HUES48 (cell line): ENCODE measurements around the gene GLRX.
"Not testable (repeated sequence)": the region's sequence is repeated elsewhere in the genome, so short reads cannot be mapped to it uniquely, and the experiment has no call there.

Source experiments
- H3K27ac ChIP-seq: one replicate; pipeline ENCODE4 v1.7.0; 2013; ENCODE audit warnings: low read depth, low read length, inconsistent platforms
- H3K27me3 ChIP-seq: 2 replicates; pipeline ENCODE4 v1.6.1; 2013; ENCODE audit warnings: mild to moderate bottlenecking, low read length; ENCODE audit not compliant: control insufficient read depth, insufficient read depth
- H3K36me3 ChIP-seq: 2 replicates; pipeline ENCODE4 v1.6.1; 2013; ENCODE audit warnings: low read length; ENCODE audit not compliant: control insufficient read depth, insufficient read depth
- H3K4me1 ChIP-seq: 2 replicates; pipeline ENCODE4 v1.6.1; 2013; ENCODE audit warnings: mild to moderate bottlenecking, low read length; ENCODE audit not compliant: control insufficient read depth, insufficient read depth
- H3K4me3 ChIP-seq: 2 replicates; pipeline ENCODE4 v1.5.1; 2013; ENCODE audit warnings: mild to moderate bottlenecking, low read depth, low read length
- H3K9ac ChIP-seq: 2 replicates; pipeline ENCODE4 v1.6.1; 2013; ENCODE audit warnings: mild to moderate bottlenecking, low read depth, low read length, moderate library complexity
- H3K9me3 ChIP-seq: 2 replicates; pipeline ENCODE4 v1.6.1; 2013; ENCODE audit warnings: low read length; ENCODE audit not compliant: control insufficient read depth, insufficient read depth

The GLRX gene

DNA sequence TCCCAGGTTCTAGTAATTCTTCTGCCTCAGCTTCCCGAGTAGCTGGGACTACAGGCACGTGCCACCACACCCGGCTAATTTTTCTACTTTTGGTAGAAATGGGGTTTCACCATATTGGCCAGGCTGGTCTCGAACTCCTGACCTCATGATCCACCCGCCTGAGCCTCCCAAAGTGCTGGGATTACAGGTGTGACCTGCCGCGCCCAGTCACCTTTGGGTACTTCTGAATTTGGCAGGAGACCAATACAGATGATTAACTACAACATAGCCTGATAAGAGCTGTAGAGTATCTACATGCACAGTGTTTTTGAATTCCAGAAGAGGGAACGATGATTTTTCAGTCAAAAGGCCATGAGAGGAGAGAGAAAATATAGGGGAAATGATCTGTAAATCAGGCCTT, 9.5 kb downstream of the GLRX start:
- H3K27ac ChIP-seq, H3K9me3 ChIP-seq, H3K4me3 ChIP-seq, H3K9ac ChIP-seq, H3K27me3 ChIP-seq, H3K36me3 ChIP-seq: not testable (repeated sequence)
- H3K4me1 ChIP-seq: peaks cover 30% of the 10 kb centered on the region

DNA sequence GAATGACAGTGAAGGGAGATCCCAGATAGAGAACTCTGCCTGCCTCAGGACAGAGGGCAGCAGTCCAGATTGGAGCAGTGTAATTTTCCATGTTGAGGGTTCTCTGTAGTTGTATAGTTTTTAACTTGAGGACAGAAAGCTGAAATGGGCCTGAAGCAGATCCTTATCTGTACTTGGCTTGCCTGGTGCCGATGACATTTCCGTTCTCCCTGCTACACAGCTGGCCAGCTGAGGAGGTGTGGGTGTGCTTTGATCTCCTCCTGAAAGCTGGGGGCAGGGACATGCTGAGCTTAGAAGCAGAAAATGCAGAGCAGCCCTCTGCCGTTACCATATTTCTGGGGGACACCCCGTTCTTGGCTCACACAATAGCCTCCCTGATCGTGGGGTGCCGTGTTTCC, 10.5 kb downstream of the GLRX start:
- Histone ChIP-seq H3K4me1 (peaks cover 22% of the 10 kb centered on the region), H3K9me3 (no peaks in the 10 kb centered on the region), H3K4me3 (no peak overlapping the region), H3K27me3 (no peaks in the 10 kb centered on the region), H3K9ac (no peak overlapping the region), H3K27ac (peak overlapping the region; percentile 25), H3K36me3 (no peaks in the 10 kb centered on the region)

DNA sequence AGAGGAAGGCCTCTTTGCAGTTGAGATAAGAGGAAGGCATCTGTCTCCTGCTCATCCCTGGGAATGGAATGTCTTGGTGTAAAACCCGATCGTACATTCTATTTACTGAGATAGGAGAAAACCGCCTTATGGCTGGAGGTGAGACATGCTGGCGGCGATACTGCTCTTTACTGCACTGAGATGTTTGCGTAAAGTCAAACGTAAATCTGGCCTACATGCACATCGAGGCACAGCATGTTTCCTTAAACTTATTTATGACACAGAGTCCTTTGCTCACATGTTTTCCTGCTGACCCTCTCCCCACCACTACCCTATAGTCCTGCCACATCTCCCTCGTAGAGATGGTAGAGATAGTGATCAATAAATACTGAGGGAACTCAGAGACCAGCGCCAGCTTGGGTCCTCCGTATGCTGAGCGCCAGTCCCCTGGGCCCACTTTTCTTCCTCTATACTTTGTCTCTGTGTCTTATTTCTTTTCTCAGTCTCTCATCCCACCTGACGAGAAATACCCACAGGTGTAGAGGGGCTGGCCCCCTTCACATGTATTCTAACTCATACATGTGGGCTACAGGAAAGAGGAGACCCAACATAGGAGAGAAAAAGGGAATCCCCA, 11.0 kb downstream of the GLRX start:
- H3K9me3 ChIP-seq, H3K9ac ChIP-seq, H3K36me3 ChIP-seq, H3K27me3 ChIP-seq, H3K4me3 ChIP-seq: not testable (repeated sequence)
- Histone ChIP-seq H3K27ac (peak overlapping the region; percentile 25), H3K4me1 (peaks cover 22% of the 10 kb centered on the region)

DNA sequence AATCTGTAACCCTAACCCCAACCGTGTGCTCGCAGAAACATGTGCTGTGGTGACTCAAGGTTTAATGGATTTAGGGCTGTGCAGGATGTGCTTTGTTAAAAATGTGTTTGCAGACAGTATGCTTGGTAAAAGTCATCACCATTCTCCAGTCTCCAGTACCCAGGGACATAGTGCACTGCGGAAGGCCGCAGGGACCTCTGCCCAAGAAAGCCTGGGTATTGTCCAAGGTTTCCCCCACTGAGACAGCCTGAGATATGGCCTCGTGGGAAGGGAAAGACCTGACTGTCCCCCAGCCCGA, 11.5 kb downstream of the GLRX start:
- H3K36me3 ChIP-seq, H3K27ac ChIP-seq, H3K4me3 ChIP-seq, H3K9me3 ChIP-seq, H3K9ac ChIP-seq, H3K27me3 ChIP-seq: not testable (repeated sequence)
- peaks cover 22% of the 10 kb centered on the region for H3K4me1 ChIP-seq

DNA sequence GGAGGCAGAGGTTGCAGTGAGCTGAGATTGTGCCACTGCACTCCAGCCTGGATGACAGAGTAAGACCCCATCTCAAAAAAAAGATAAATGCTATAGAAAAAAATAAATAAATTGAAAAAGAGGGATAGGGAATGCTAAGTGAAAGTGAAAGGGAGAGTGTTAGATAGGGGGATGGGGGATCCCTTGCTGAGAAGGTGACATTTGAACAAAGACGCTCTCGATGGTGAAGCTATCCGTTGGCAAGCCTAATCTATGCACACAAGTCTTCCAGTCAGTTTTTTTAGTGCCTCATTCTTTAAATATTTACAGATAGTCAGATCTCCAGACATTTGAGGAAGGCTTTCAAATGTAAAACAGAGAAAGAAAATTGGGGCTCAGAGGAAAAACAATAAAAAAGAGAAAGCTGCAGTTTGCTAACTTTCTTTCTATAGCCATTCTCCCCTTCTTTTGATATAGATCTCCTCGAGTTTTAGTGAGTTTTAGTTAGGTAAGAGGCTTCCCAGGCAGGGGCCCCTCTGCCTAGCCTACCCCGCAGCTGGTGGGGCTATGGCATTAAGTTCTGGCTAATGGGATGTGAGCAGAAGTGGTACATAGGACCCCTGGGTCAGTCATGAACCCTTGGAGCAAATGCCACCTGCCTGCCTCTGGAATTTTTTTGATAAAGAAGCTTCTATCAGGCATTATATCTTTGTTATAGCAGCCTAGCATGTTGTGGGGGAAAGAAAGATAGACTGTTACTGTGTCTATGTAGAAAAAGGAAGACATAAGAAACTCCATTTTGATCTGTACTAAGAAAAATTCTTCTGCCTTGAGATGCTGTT, 12.0 kb downstream of the GLRX start:
- no peaks in the 10 kb centered on the region for H3K27me3 ChIP-seq
- peaks cover 22% of the 10 kb centered on the region for H3K4me1 ChIP-seq
- H3K9me3 ChIP-seq: no peaks in the 10 kb centered on the region
- H3K4me3 ChIP-seq: no peak overlapping the region
- H3K27ac ChIP-seq: no peak overlapping the region
- no peaks in the 10 kb centered on the region for H3K36me3 ChIP-seq
- no peak overlapping the region for H3K9ac ChIP-seq

DNA sequence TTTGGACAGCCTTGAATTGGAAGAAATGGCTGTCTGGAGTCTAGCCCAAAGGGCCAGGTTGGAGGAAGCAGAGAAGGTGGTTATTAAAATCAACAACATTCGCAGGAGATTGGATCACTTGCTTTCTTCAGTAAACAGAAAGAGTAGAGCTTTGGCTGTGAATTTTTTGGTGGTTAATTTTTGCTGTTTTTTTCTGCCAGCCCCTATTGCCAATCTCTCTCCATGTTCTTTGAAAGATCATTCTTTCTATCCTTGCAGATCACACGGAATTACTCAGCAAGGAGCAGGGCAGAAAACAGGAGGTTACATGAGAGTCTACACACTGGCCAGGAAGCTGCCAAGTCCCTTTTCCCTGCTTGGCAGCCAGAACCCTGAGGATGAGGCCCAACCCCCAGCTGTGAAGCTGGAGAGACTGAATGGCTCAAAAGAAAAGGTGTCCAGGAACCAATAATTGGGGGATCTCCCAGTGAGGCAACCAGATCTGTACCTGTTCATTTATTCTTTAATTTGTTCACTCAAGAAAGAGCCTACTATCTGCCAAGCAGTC, 13.0 kb downstream of the GLRX start:
- H3K27me3 ChIP-seq: no peaks in the 10 kb centered on the region
- no peak overlapping the region for H3K27ac ChIP-seq
- H3K9ac ChIP-seq: no peak overlapping the region
- no peaks in the 10 kb centered on the region for H3K9me3 ChIP-seq
- H3K4me1 ChIP-seq: peaks cover 22% of the 10 kb centered on the region
- H3K4me3 ChIP-seq: no peak overlapping the region
- no peaks in the 10 kb centered on the region for H3K36me3 ChIP-seq

DNA sequence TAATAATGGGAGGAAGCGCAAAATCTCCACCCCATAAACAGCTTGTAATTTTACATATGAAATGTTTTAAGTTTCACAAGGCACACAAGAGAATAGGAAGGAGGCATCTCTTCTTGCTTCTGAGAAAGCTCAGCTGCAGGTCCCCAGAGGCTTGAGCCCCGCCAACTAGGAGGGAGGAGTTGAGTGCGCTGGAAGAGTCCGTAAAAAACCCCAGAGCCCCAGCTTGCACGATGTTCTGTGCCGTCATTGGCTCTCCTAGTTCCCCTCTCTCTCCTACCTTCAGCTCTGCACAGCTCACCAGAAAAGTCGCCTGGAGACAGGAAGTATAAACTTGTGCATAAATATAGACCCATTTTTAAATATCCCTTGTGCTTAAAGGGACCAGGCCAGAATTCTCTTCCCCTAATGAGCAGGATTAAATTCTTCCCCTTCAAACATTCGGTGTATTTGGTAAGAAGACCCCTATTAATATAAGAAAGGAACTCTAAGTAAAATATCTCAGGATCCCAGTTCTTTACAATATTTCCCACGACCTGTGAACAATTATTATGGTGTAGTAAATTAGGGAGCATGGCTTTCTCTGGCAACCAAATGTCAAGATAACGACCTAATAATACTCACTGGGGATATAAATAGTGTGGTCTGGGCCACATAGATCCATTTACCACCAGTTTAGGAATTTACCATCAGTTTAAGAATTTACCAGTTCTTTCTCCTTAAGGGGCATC, 13.7 kb downstream of the GLRX start:
- Histone ChIP-seq H3K27me3 (no peaks in the 10 kb centered on the region), H3K36me3 (no peaks in the 10 kb centered on the region), H3K4me1 (peaks cover 22% of the 10 kb centered on the region), H3K9me3 (no peaks in the 10 kb centered on the region), H3K4me3 (no peak overlapping the region), H3K9ac (no peak overlapping the region), H3K27ac (no peak overlapping the region)

DNA sequence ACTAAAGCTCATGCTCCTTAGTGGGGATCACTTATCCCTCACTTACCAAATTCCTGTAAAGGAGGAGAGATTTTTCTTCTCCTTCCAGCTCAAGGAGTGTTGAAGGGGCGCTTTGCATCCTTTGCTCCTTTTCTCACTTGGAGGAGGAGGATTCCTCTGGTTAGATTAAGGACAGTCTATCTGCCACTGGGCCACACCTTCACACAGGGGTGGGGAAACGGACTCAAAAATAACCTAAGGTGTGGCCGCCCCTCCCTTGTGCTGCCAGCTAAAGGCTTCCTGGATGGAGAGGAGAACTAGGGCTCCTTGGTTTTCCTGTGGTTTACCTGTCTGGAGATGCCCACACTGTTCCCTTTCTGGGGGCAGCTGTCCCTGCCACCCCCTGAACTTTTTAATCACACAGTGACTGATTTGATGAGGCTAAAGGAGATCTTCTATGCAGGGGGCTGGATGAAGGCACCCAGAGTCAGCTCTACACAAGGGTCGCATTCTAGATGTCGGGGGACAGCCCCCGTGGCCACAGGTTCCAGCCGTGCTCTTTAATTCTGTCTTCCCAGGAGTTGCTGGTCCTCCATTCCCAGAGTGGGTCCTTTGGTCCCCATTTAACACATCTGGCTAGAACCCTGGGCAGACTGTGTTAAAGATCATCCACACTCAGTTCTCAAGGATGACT, 14.4 kb downstream of the GLRX start:
- H3K4me1 ChIP-seq: peaks cover 22% of the 10 kb centered on the region
- H3K27me3 ChIP-seq: no peaks in the 10 kb centered on the region
- H3K27ac ChIP-seq: no peak overlapping the region
- H3K4me3 ChIP-seq: no peak overlapping the region
- no peaks in the 10 kb centered on the region for H3K9me3 ChIP-seq
- no peaks in the 10 kb centered on the region for H3K36me3 ChIP-seq
- no peak overlapping the region for H3K9ac ChIP-seq

DNA sequence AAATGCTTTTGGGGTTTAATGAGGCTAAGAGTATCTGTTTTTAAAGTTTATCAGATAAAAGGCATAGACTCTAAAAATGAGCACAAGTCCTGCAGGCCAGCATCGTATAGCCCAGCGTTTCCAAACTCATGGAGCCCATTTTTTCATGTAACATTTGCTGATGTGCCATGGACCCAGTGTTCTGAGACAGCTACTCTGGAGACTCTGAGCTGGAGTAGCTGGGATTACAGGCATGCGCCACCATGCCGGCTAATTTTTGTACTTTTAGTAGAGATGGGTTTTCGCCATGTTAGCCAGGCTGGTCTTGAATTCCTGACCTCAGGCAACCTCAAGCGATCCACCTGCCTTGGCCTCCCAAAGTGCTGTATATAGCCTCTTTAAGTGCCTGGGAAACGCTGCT, 15.8 kb downstream of the GLRX start:
- H3K9ac ChIP-seq: no peak overlapping the region
- no peaks in the 10 kb centered on the region for H3K36me3 ChIP-seq
- H3K4me3 ChIP-seq: no peak overlapping the region
- H3K27me3 ChIP-seq: no peaks in the 10 kb centered on the region
- no peaks in the 10 kb centered on the region for H3K9me3 ChIP-seq
- no peak overlapping the region for H3K27ac ChIP-seq
- H3K4me1 ChIP-seq: peaks cover 17% of the 10 kb centered on the region

DNA sequence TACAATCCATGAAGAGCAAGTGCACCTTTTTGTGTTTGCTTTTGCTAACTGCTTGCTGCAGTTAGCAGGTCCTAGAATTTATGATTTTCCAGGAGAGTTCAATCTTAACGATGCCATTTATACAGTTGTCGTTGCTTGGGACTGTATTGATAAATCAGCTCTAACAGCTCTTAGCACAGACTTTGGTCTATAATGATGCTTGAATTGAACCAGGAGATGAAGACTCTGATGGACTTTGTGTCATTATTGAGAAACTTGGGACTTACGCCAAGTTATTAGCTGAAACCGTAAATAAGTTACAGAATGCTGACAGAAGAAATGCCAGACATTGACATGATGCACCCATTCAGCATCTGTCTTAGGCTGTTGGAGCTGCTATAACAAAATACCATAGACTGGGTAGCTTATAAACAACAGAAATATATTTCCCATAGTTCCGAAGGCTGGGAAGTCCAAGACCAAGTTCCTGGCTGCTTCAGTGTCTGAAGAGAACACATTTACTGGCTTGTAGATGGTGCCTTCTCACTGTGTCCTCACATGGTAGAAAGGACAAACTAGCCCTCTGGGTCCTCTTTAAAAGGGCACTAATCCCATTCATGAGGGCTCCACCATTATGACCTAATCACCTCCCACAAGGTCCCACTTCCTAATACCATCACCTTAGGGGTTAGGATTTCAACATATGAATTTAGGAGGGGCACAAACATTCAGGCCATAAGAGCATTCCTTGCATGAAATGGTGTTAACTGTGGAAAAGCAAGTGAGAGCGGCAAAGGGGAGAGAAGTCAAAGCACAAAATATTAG, 17.6 kb downstream of the GLRX start:
- Histone ChIP-seq H3K27me3 (no peaks in the 10 kb centered on the region), H3K4me3 (no peak overlapping the region), H3K36me3 (no peaks in the 10 kb centered on the region), H3K9me3 (no peaks in the 10 kb centered on the region), H3K4me1 (peaks cover 7% of the 10 kb centered on the region), H3K9ac (no peak overlapping the region), H3K27ac (no peak overlapping the region)
